WTC11 (cell line): ENCODE results near the gene STRN4. TPM values are rescaled to one million over a fixed set of nuclear protein-coding genes. Genes with fewer than 3 reads are reported as not detected.

Experiments
- ATF2 ChIP-seq: sonication (generic); formaldehyde crosslinking; IDR thresholded peaks from 2 replicates; pipeline ENCODE4 v1.8.1; 2022; ENCODE audit warnings: low read depth, missing genetic modification reagents, borderline replicate concordance
- CREB1 ChIP-seq: sonication (generic); formaldehyde crosslinking; IDR thresholded peaks from 2 replicates; pipeline ENCODE4 v1.8.0; 2023; ENCODE audit warnings: mild to moderate bottlenecking, missing genetic modification reagents
- GABPB1 ChIP-seq: sonication (generic); formaldehyde crosslinking; IDR thresholded peaks from 2 replicates; pipeline ENCODE4 v1.8.1; 2023; ENCODE audit warnings: mild to moderate bottlenecking, missing genetic modification reagents
- HMGXB4 ChIP-seq: sonication (generic); formaldehyde crosslinking; IDR thresholded peaks from 2 replicates; pipeline ENCODE4 v1.8.1; 2023; ENCODE audit warnings: mild to moderate bottlenecking, moderate library complexity, missing genetic modification reagents
- MYBL2 ChIP-seq: sonication (generic); formaldehyde crosslinking; IDR thresholded peaks from 2 replicates; pipeline ENCODE4 v1.8.1; 2023; ENCODE audit warnings: mild to moderate bottlenecking, moderate library complexity, missing genetic modification reagents
- NFYB ChIP-seq: sonication (generic); formaldehyde crosslinking; conservative IDR thresholded peaks from 2 replicates; pipeline ENCODE4 v1.8.0; 2022; ENCODE audit warnings: low read depth, missing genetic modification reagents
- NR3C1 ChIP-seq: sonication (generic); formaldehyde crosslinking; conservative IDR thresholded peaks from 2 replicates; pipeline ENCODE4 v1.8.1; 2023; ENCODE audit warnings: low read depth, mild to moderate bottlenecking, missing genetic modification reagents
- OVOL2 ChIP-seq: fragments of 250-450 bp; sonication (Bioruptor Pico); IDR thresholded peaks from 2 replicates; pipeline ENCODE4 v1.9.0; 2021; ENCODE audit warnings: mild to moderate bottlenecking, borderline replicate concordance
- RELA ChIP-seq: sonication (generic); formaldehyde crosslinking; IDR thresholded peaks from 2 replicates; pipeline ENCODE4 v1.8.1; 2022; ENCODE audit warnings: missing genetic modification reagents, mild to moderate bottlenecking, borderline replicate concordance
- SOX15 ChIP-seq: fragments of 250-450 bp; sonication (Bioruptor Pico); IDR thresholded peaks from 2 replicates; pipeline ENCODE4 v1.9.0; 2021; ENCODE audit warnings: mild to moderate bottlenecking
- STAT6 ChIP-seq: sonication (generic); formaldehyde crosslinking; conservative IDR thresholded peaks from 2 replicates; pipeline ENCODE4 v1.8.1; 2023; ENCODE audit warnings: mild to moderate bottlenecking, low read depth, missing genetic modification reagents, moderate library complexity
- TEAD1 ChIP-seq: sonication (generic); formaldehyde crosslinking; IDR thresholded peaks from 2 replicates; pipeline ENCODE4 v1.8.0; 2022; ENCODE audit warnings: mild to moderate bottlenecking, missing genetic modification reagents
- TP53 ChIP-seq: sonication (generic); formaldehyde crosslinking; IDR thresholded peaks from 2 replicates; pipeline ENCODE4 v1.8.1; 2023; ENCODE audit warnings: mild to moderate bottlenecking, missing genetic modification reagents
- USF2 ChIP-seq: sonication (generic); formaldehyde crosslinking; IDR thresholded peaks from 2 replicates; pipeline ENCODE4 v1.8.1; 2023; ENCODE audit warnings: mild to moderate bottlenecking, missing genetic modification reagents, moderate library complexity
- ZBTB21 ChIP-seq: sonication (generic); formaldehyde crosslinking; IDR thresholded peaks from 2 replicates; pipeline ENCODE4 v1.8.1; 2023; ENCODE audit warnings: mild to moderate bottlenecking, missing genetic modification reagents, borderline replicate concordance
- ZBTB43 ChIP-seq: sonication (generic); formaldehyde crosslinking; IDR thresholded peaks from 2 replicates; pipeline ENCODE4 v1.8.1; 2023; ENCODE audit warnings: mild to moderate bottlenecking, missing genetic modification reagents
- ZNF317 ChIP-seq: sonication (generic); formaldehyde crosslinking; IDR thresholded peaks from 2 replicates; pipeline ENCODE4 v1.8.1; 2023; ENCODE audit warnings: low read depth, mild to moderate bottlenecking, moderate library complexity, missing genetic modification reagents, borderline replicate concordance
- ZNF423 ChIP-seq: fragments of 250-450 bp; sonication (Bioruptor Pico); IDR thresholded peaks from 2 replicates; pipeline ENCODE4 v2.1.2; 2022; ENCODE audit warnings: mild to moderate bottlenecking, moderate library complexity
- total RNA-seq: library from RNA; stranded (reverse); gene quantifications from 3 replicates; pipeline ENCODE4 v1.2.3, GENCODE V29; 2021
- TF ChIP-seq, protein P1 (sequence below): sonication (generic); formaldehyde crosslinking; IDR thresholded peaks from 2 replicates; pipeline ENCODE4 v1.8.1; 2022; ENCODE audit warnings: mild to moderate bottlenecking, moderate library complexity, missing genetic modification reagents
- TF ChIP-seq, protein P2 (sequence below): sonication (generic); formaldehyde crosslinking; IDR thresholded peaks from 2 replicates; pipeline ENCODE4 v1.8.0; 2022; ENCODE audit warnings: missing genetic modification reagents
- TF ChIP-seq, protein P3 (sequence below): sonication (generic); formaldehyde crosslinking; IDR thresholded peaks from 2 replicates; pipeline ENCODE4 v1.8.0; 2022; ENCODE audit warnings: mild to moderate bottlenecking, missing genetic modification reagents
- TF ChIP-seq, protein P4 (sequence below): sonication (generic); formaldehyde crosslinking; IDR thresholded peaks from 2 replicates; pipeline ENCODE4 v1.8.0; 2022; ENCODE audit warnings: mild to moderate bottlenecking, missing genetic modification reagents

STRN4 gene
- total RNA-seq, 1 experiment from 2014 or later: 144 TPM

- TF ChIP-seq ZBTB43 (CRISPR knock-in tag) (no peak), MYBL2 (CRISPR knock-in tag) (peak; percentile 65; the same call in 1 of the 2 replicates), STAT6 (CRISPR knock-in tag) (no peak), ZNF317 (CRISPR knock-in tag) (no peak), HMGXB4 (CRISPR knock-in tag) (peak; percentile 54; the same call in 1 of the 2 replicates), TP53 (CRISPR knock-in tag) (no peak; the same call in 1 of the 2 replicates), TEAD1 (no peak), RELA (CRISPR knock-in tag) (no peak), ZBTB21 (CRISPR knock-in tag) (no peak), USF2 (CRISPR knock-in tag) (peak; percentile 91), CREB1 (CRISPR knock-in tag) (no peak), SOX15 (CRISPR knock-in tag) (no peak), ZNF423 (CRISPR knock-in tag) (no peak), NR3C1 (CRISPR knock-in tag) (no peak), OVOL2 (CRISPR knock-in tag) (no peak), ATF2 (CRISPR knock-in tag) (no peak), GABPB1 (CRISPR knock-in tag) (peak; percentile 8; the same call in 1 of the 2 replicates), NFYB (CRISPR knock-in tag) (no peak)
- TF ChIP-seq, protein P1, sequence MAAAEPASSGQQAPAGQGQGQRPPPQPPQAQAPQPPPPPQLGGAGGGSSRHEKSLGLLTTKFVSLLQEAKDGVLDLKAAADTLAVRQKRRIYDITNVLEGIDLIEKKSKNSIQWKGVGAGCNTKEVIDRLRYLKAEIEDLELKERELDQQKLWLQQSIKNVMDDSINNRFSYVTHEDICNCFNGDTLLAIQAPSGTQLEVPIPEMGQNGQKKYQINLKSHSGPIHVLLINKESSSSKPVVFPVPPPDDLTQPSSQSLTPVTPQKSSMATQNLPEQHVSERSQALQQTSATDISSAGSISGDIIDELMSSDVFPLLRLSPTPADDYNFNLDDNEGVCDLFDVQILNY: no peak
- TF ChIP-seq, protein P2, sequence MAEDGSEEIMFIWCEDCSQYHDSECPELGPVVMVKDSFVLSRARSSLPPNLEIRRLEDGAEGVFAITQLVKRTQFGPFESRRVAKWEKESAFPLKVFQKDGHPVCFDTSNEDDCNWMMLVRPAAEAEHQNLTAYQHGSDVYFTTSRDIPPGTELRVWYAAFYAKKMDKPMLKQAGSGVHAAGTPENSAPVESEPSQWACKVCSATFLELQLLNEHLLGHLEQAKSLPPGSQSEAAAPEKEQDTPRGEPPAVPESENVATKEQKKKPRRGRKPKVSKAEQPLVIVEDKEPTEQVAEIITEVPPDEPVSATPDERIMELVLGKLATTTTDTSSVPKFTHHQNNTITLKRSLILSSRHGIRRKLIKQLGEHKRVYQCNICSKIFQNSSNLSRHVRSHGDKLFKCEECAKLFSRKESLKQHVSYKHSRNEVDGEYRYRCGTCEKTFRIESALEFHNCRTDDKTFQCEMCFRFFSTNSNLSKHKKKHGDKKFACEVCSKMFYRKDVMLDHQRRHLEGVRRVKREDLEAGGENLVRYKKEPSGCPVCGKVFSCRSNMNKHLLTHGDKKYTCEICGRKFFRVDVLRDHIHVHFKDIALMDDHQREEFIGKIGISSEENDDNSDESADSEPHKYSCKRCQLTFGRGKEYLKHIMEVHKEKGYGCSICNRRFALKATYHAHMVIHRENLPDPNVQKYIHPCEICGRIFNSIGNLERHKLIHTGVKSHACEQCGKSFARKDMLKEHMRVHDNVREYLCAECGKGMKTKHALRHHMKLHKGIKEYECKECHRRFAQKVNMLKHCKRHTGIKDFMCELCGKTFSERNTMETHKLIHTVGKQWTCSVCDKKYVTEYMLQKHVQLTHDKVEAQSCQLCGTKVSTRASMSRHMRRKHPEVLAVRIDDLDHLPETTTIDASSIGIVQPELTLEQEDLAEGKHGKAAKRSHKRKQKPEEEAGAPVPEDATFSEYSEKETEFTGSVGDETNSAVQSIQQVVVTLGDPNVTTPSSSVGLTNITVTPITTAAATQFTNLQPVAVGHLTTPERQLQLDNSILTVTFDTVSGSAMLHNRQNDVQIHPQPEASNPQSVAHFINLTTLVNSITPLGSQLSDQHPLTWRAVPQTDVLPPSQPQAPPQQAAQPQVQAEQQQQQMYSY (CRISPR knock-in tag): no peak
- TF ChIP-seq, protein P3, sequence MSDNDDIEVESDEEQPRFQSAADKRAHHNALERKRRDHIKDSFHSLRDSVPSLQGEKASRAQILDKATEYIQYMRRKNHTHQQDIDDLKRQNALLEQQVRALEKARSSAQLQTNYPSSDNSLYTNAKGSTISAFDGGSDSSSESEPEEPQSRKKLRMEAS (CRISPR knock-in tag): 0 out of 2 replicates have a peak, but pooled peaks have one; percentile 54
- TF ChIP-seq, protein P4, sequence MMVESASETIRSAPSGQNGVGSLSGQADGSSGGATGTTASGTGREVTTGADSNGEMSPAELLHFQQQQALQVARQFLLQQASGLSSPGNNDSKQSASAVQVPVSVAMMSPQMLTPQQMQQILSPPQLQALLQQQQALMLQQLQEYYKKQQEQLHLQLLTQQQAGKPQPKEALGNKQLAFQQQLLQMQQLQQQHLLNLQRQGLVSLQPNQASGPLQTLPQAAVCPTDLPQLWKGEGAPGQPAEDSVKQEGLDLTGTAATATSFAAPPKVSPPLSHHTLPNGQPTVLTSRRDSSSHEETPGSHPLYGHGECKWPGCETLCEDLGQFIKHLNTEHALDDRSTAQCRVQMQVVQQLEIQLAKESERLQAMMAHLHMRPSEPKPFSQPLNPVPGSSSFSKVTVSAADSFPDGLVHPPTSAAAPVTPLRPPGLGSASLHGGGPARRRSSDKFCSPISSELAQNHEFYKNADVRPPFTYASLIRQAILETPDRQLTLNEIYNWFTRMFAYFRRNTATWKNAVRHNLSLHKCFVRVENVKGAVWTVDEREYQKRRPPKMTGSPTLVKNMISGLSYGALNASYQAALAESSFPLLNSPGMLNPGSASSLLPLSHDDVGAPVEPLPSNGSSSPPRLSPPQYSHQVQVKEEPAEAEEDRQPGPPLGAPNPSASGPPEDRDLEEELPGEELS (CRISPR knock-in tag): no peak; the same call in 1 of the 2 replicates
These were observed 41.3 kb upstream of the STRN4 start (continued) for GRCh38 chr19:46787331-46788261.
